BLaER1 (cell line): ENCODE data around the gene ANKS1B.

Experiments
- H3K27ac ChIP-seq: shearing (Covaris generic); formaldehyde crosslinking; 2 replicates; pipeline ENCODE4 v1.8.1; 2022
- H3K27me3 ChIP-seq: shearing (Covaris generic); formaldehyde crosslinking; 2 replicates; pipeline ENCODE4 v1.8.1; 2022
- H3K36me3 ChIP-seq: shearing (Covaris generic); formaldehyde crosslinking; 2 replicates; pipeline ENCODE4 v1.8.1; 2022
- H3K4me1 ChIP-seq: shearing (Covaris generic); formaldehyde crosslinking; 2 replicates; pipeline ENCODE4 v1.8.1; 2022
- H3K4me2 ChIP-seq: shearing (Covaris generic); formaldehyde crosslinking; 2 replicates; pipeline ENCODE4 v1.8.1; 2022
- H3K4me3 ChIP-seq: shearing (Covaris generic); formaldehyde crosslinking; 2 replicates; pipeline ENCODE4 v1.8.1; 2022
- H3K9ac ChIP-seq: shearing (Covaris generic); formaldehyde crosslinking; 2 replicates; pipeline ENCODE4 v1.8.1; 2022
- H3K9me3 ChIP-seq: shearing (Covaris generic); formaldehyde crosslinking; 2 replicates; pipeline ENCODE4 v1.8.1; 2022
- H4K20me1 ChIP-seq: shearing (Covaris generic); formaldehyde crosslinking; 2 replicates; pipeline ENCODE4 v1.8.1; 2022
- Cebpa-rat ChIP-seq: shearing (Covaris generic); IDR thresholded peaks from 2 replicates; pipeline ENCODE4 v1.8.1; 2022

ANKS1B gene

DNA sequence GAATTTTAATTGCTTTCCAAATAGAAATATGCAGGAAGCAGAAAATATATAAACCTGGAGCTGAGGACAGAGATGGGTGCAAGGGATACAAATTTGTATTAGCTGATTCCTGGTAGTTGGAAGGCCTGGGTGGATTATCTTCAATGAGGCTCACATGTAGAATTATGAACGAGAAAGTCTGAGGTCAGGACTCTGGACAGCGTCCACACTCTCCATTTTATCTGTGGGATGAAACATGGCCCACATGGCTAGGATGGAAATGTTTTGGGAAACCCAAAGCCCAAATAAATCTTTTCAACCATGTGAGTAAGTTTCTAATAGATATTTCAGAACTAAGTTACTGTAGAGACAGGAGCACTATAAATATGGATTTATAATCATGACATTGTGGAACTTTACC lies 1083.5 kb downstream of the ANKS1B start:
- H3K4me1 ChIP-seq, result no peaks in the 10 kb centered on the region
- H3K4me3 ChIP-seq, result no peak overlapping the region
- peaks cover 23% of the 10 kb centered on the region for H3K36me3 ChIP-seq
- no peak overlapping the region for H3K4me2 ChIP-seq
- TF ChIP-seq Cebpa-rat, result no peak
- H3K9ac ChIP-seq, result no peak overlapping the region
- H4K20me1 ChIP-seq, result peaks cover 50% of the 10 kb centered on the region
- H3K9me3 ChIP-seq, result no peaks in the 10 kb centered on the region
- H3K27ac ChIP-seq, result no peak overlapping the region
- H3K27me3 ChIP-seq, result peaks cover 18% of the 10 kb centered on the region

- peaks cover 91% of the 10 kb centered on the region for H4K20me1 ChIP-seq
These were observed 1087.8 kb downstream of the ANKS1B start for GRCh38 chr12:98896938-98897337.

GRCh38 chr12:98895086-98895651 lies 1089.6 kb downstream of the ANKS1B start:
- Histone ChIP-seq H3K27ac (no peak overlapping the region), H4K20me1 (peaks cover 92% of the 10 kb centered on the region), H3K4me2 (peak overlapping the region; percentile 75), H3K36me3 (peaks cover 20% of the 10 kb centered on the region), H3K9ac (no peak overlapping the region), H3K27me3 (peaks cover 53% of the 10 kb centered on the region), H3K4me3 (peak overlapping the region; percentile 58), H3K4me1 (peaks cover 9% of the 10 kb centered on the region), H3K9me3 (peaks cover 9% of the 10 kb centered on the region; the same call in 1 of the 2 replicates)
- TF ChIP-seq Cebpa-rat, result no peak

More at GRCh38 chr12:98896938-98897337, 1087.8 kb downstream of the ANKS1B start:
- Histone ChIP-seq H3K4me1 (peaks cover 9% of the 10 kb centered on the region), H3K4me2 (no peak overlapping the region), H3K27ac (no peak overlapping the region), H3K9me3 (peaks cover 9% of the 10 kb centered on the region; the same call in 1 of the 2 replicates), H3K36me3 (peaks cover 20% of the 10 kb centered on the region), H3K4me3 (no peak overlapping the region), H3K9ac (no peak overlapping the region), H3K27me3 (peaks cover 53% of the 10 kb centered on the region)
- TF ChIP-seq Cebpa-rat, result no peak

DNA sequence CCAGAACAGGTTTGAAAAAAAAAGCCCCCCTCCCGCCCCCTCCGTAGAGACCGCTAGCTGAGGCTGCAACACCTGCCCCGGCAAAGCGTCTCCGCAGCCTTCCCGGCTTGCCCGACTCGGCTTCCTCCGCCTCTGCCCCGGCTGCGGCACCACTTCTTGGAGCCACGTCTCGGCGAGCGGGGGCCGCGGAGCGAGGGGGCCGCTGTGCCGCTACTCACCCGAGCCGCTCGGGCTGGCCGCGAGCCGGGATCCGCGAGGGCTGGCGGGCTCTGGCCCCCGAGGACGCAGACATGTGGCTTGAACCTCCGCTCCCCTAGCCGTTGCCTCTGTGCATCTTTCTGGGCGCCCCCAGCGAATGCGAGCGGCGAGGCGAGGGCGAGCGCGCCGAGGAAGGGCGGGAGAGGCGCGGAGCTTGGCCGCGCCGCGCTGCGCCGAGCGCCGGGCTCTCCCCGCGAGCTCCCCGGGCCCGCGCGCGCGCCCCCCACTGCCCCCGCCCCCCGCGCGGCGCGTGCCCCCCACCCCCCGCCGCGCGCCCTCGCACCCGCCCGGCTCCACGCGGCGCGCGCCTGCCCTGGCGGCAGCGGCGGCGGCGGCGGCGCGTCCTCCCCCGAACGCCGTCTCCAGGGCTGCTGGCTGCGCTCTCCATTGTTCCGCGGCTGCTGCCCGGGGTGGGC lies 1090.2 kb downstream of the ANKS1B start:
- Histone ChIP-seq H3K4me3 (peak overlapping the region; percentile 58), H3K9me3 (peaks cover 9% of the 10 kb centered on the region; the same call in 1 of the 2 replicates), H3K27me3 (peaks cover 53% of the 10 kb centered on the region), H4K20me1 (peaks cover 87% of the 10 kb centered on the region), H3K4me2 (peak overlapping the region; percentile 75), H3K9ac (no peak overlapping the region), H3K27ac (no peak overlapping the region), H3K4me1 (peaks cover 9% of the 10 kb centered on the region), H3K36me3 (peaks cover 20% of the 10 kb centered on the region)
- TF ChIP-seq Cebpa-rat, result no peak

DNA sequence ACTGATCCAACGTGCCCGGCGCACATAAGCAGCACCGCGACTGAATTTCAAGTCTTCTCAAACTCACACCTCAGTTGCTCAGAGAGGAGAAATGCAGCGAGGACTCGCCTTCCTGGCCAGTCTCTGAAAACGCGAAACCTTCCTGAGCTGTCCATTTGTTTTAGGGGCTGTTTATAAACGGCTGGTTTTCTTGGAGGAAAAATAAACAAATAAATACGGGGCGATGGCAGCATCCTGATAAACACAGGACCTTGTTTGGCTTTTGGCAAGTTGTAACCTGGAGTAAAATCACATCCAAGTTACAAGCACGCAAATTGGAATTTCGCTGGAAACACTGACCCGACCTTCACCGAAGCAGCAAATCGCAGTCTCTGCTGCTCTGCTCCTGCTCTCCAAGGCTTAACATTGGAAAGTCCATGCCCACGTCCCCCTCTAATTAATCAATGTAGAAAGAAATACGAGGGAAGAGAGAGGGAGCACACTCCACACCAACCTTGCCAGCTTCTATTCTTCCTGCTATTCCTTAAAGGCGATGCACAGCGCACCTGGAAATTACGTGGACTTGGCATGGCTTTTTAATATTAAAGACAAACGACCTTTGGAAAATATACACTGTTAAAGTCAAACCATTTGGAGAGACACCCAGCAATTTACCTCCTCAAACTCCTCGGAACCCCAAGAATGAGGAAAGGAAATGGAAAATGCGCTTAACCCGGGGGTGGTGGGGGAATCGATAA lies 1090.9 kb downstream of the ANKS1B start:
- H3K4me3 ChIP-seq, result no peak overlapping the region
- peaks cover 9% of the 10 kb centered on the region; the same call in 1 of the 2 replicates for H3K9me3 ChIP-seq
- peaks cover 53% of the 10 kb centered on the region for H3K27me3 ChIP-seq
- peaks cover 20% of the 10 kb centered on the region for H3K36me3 ChIP-seq
- no peak for TF ChIP-seq Cebpa-rat
- peaks cover 9% of the 10 kb centered on the region for H3K4me1 ChIP-seq
- H3K27ac ChIP-seq, result no peak overlapping the region
- no peak overlapping the region for H3K9ac ChIP-seq
- peaks cover 80% of the 10 kb centered on the region for H4K20me1 ChIP-seq
- no peak overlapping the region for H3K4me2 ChIP-seq

DNA sequence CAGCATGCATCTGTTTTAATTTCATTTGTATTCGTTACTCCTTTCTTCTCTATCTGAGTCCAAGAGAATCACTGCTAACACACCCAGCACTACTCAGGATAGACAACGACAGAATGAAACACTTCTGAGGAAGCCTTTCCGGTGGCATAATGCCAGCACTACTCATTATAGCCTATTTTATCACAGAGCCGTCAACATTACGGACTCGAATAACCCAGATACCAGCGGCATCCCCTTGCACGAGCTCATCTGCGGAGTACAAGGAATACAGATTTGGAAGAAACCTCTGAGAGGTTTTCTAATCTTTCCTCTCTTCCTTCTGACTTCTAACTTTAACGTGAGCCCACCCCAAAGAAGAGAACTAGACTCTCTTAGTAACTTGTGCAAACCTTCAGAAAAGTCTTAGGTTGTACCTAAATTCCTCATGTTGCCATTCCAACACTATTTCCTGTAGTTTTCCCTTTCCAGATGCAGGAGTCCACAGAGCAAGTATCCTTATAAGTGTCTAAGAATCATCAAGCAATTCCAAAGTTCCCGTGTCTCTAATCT lies 1091.5 kb downstream of the ANKS1B start:
- Histone ChIP-seq H3K27ac (no peak overlapping the region), H3K36me3 (peaks cover 20% of the 10 kb centered on the region), H3K4me3 (no peak overlapping the region), H3K9ac (no peak overlapping the region), H3K4me1 (peaks cover 9% of the 10 kb centered on the region), H3K4me2 (no peak overlapping the region), H3K27me3 (peaks cover 53% of the 10 kb centered on the region), H3K9me3 (peaks cover 9% of the 10 kb centered on the region; the same call in 1 of the 2 replicates), H4K20me1 (peaks cover 73% of the 10 kb centered on the region)
- TF ChIP-seq Cebpa-rat, result no peak

DNA sequence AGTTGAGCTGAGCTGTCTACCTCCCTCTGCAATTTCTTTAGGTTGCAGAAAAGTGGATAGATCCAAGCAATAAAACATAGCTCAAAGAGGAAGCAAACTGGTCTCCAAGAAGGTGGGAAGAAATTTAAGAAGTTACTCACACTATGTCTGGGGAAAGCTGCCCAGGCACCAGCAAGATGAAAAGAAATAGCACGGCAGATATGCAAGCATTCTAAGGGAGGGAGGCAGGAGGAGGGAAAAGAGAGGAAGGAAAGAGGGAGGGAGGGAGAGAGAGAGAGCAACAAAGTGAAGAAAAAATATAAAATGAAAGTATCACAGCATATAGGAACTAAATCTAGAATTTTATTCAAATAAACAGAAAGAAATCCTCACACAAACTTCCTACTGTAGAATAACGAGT lies 1099.0 kb downstream of the ANKS1B start:
- H3K9me3 ChIP-seq, result no peaks in the 10 kb centered on the region
- no peaks in the 10 kb centered on the region for H3K27me3 ChIP-seq
- TF ChIP-seq Cebpa-rat, result no peak
- no peak overlapping the region for H3K9ac ChIP-seq
- H3K27ac ChIP-seq, result no peak overlapping the region
- H3K36me3 ChIP-seq, result no peaks in the 10 kb centered on the region
- no peaks in the 10 kb centered on the region for H3K4me1 ChIP-seq
- H3K4me3 ChIP-seq, result no peak overlapping the region
- H4K20me1 ChIP-seq, result 0 out of 2 replicates have a peak, but pooled peaks cover 2% of the 10 kb centered on the region
- H3K4me2 ChIP-seq, result no peak overlapping the region

- no peak overlapping the region for H3K4me2 ChIP-seq
These were observed 1101.5 kb downstream of the ANKS1B start for GRCh38 chr12:98883231-98883630.

DNA sequence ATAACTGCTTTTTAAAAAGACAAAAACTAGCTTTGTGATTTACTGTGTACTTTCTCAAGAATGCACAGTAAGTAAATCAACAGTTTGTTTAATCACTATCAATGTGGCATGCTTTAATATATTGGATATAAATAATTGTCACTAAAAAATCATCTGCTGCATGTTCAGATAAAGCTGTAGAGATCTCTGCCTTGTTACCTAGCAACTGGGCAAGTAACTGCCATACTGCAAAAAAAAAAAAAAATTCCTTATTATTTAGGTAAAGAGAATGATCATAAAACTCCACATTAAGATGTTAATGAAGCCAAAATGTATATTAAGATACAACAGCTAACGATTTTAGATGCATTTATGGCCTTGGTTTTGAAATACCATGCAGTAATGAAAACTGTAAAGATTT lies 1102.2 kb downstream of the ANKS1B start:
- H3K4me3 ChIP-seq, result no peak overlapping the region
- H3K4me1 ChIP-seq, result no peaks in the 10 kb centered on the region
- no peak overlapping the region for H3K27ac ChIP-seq
- H3K27me3 ChIP-seq, result no peaks in the 10 kb centered on the region
- no peak for TF ChIP-seq Cebpa-rat
- no peak overlapping the region for H3K9ac ChIP-seq
- no peaks in the 10 kb centered on the region for H3K9me3 ChIP-seq
- no peaks in the 10 kb centered on the region for H3K36me3 ChIP-seq
- no peak overlapping the region for H3K4me2 ChIP-seq
- H4K20me1 ChIP-seq, result no peaks in the 10 kb centered on the region

More at GRCh38 chr12:98883231-98883630, 1101.5 kb downstream of the ANKS1B start:
- Histone ChIP-seq H3K9me3 (no peaks in the 10 kb centered on the region), H3K9ac (no peak overlapping the region), H3K4me1 (no peaks in the 10 kb centered on the region), H3K36me3 (no peaks in the 10 kb centered on the region), H3K27ac (no peak overlapping the region), H3K27me3 (no peaks in the 10 kb centered on the region), H3K4me3 (no peak overlapping the region), H4K20me1 (no peaks in the 10 kb centered on the region)
- TF ChIP-seq Cebpa-rat, result no peak
